GM19193 (cell line): ENCODE measurements around the gene FAM83C.

Experiments
- POLR2A ChIP-seq: IDR thresholded peaks from 4 replicates; pipeline ENCODE4 v1.6.1; 2011; ENCODE audit not compliant: insufficient read depth, insufficient read length; ENCODE audit errors: extremely low read depth

Gene FAM83C

GRCh38 chr20:35273449-35274171 is 18.6 kb downstream of the FAM83C start:
- TF ChIP-seq POLR2A, result no peak

GRCh38 chr20:35271904-35272303 is 20.3 kb downstream of the FAM83C start:
- TF ChIP-seq POLR2A, result no peak

GRCh38 chr20:35271073-35271882 is 20.9 kb downstream of the FAM83C start:
- TF ChIP-seq POLR2A, result no peak

GRCh38 chr20:35270021-35270902 is 22.0 kb downstream of the FAM83C start:
- TF ChIP-seq POLR2A, result no peak

- TF ChIP-seq POLR2A, result no peak
These were observed 23.0 kb downstream of the FAM83C start for GRCh38 chr20:35269055-35269781.

- no peak for TF ChIP-seq POLR2A
These were observed 25.1 kb downstream of the FAM83C start for GRCh38 chr20:35267092-35267491.

GRCh38 chr20:35264755-35265154 is 27.5 kb downstream of the FAM83C start:
- no peak for TF ChIP-seq POLR2A

- TF ChIP-seq POLR2A, result no peak
These were observed 28.5 kb downstream of the FAM83C start for GRCh38 chr20:35263532-35264341.

GRCh38 chr20:35260426-35260825 is 31.8 kb downstream of the FAM83C start:
- TF ChIP-seq POLR2A, result no peak

GRCh38 chr20:35257175-35257909 is 34.9 kb downstream of the FAM83C start:
- TF ChIP-seq POLR2A, result no peak

GRCh38 chr20:35254448-35254999 is 37.7 kb downstream of the FAM83C start:
- no peak for TF ChIP-seq POLR2A

- no peak for TF ChIP-seq POLR2A
These were observed 39.2 kb downstream of the FAM83C start for GRCh38 chr20:35253010-35253409.

- no peak for TF ChIP-seq POLR2A
These were observed 40.2 kb downstream of the FAM83C start for GRCh38 chr20:35252037-35252461.
